ENCODE measurements around the gene MPRIP.
"Not testable (repeated sequence)": the region's sequence is repeated elsewhere in the genome, so short reads cannot be mapped to it uniquely, and the experiment has no call there.

Gene MPRIP, protein sequence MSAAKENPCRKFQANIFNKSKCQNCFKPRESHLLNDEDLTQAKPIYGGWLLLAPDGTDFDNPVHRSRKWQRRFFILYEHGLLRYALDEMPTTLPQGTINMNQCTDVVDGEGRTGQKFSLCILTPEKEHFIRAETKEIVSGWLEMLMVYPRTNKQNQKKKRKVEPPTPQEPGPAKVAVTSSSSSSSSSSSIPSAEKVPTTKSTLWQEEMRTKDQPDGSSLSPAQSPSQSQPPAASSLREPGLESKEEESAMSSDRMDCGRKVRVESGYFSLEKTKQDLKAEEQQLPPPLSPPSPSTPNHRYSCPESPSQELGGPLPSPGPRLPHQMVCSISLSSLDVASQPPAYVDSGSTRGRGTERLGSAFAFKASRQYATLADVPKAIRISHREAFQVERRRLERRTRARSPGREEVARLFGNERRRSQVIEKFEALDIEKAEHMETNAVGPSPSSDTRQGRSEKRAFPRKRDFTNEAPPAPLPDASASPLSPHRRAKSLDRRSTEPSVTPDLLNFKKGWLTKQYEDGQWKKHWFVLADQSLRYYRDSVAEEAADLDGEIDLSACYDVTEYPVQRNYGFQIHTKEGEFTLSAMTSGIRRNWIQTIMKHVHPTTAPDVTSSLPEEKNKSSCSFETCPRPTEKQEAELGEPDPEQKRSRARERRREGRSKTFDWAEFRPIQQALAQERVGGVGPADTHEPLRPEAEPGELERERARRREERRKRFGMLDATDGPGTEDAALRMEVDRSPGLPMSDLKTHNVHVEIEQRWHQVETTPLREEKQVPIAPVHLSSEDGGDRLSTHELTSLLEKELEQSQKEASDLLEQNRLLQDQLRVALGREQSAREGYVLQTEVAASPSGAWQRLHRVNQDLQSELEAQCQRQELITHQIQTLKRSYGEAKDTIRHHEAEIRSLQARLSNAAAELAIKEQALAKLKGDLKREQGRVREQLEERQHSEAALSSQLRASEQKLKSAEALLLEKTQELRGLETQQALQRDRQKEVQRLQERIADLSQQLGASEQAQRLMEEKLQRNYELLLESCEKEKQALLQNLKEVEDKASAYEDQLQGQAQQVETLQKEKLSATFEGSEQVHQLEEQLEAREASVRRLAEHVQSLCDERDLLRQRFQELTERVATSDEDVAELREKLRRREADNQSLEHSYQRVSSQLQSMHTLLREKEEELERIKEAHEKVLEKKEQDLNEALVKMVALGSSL (N-terminal part only)

DNA sequence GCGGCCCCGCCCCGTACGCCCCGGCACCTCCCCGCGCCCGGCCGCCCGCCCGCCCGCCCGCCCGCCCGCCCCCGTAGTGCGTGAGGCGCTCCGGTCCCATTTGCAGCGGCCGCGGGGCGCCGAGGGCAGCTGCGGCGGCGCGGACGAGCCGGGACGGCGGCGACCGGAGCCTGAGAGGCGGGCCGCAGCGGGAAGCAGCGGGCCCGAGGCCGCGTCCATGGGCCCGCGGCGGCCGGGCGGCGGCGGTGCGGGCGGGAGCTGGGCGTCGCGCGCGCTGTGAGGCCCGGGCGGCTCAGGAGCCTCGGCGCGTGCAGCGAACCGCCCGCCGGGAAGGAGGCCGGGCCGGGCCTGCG, at the start of gene MPRIP:
Gene MPRIP, plus strand, starts transcription at position 74 of the 353 bp plus-strand sequence. CDS start 392 bp downstream, outside the sequence.
- no peak for DNase-seq

DNA sequence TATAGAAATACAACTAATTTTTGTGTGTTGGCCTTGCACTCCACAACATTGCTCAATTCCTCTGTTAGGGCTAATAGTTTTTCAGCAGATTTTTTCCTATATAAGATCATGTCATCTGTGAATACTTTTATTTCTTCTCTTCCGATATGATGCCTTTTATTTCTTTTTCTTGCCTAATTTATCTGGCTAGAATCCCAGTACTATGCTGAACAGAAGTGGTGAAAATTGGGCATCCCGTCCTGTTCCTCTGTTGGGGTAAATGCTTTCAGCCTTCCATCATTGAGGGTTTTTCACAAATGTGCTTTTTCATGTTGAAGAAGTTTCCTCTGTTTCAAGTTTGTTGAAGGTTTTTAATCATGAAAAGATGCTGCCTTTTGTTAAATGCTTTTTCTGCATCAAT, 47.6 kb upstream of the MPRIP start:
- DNase-seq, result no peak

DNA sequence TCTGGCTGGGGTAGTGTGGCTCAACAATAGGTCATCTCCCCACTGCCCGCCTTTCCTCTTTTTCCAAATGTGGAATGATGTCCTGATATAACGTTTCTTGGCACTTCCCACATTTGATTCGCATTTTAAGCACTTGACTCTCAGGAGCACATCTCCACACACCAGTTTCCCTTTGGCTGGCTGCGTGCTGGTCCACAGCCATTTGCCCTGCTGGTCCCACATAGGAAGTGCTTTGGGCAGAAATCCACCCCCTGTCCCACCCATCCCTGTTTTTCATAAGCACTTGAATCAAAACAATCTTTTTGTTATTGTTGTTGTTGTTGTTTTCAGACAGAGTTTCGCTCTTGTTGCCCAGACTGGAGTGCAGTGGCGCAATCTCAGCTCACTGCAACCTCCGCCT, 46.3 kb upstream of the MPRIP start:
- DNase-seq, result no peak

DNA sequence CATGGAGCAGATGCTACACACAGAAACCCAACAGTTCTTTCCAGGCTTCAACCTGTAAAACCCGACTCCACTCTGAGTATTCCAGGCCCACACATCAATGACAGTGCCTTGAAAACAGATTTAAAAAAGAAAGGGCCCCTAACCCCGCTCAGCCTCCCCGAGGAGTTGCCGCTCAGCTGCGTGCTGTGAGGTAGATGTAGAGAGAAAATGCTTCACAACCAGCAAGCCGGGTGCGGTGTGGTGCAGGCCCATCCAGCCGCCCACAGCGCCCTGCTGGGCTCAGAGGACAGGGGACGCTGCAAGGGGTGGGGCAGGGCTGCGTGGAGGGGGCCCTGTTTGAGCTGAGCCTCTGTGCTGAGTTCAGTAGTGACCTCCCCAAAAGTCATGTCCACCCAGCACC, 45.5 kb upstream of the MPRIP start:
- DNase-seq, result not testable (repeated sequence)

DNA sequence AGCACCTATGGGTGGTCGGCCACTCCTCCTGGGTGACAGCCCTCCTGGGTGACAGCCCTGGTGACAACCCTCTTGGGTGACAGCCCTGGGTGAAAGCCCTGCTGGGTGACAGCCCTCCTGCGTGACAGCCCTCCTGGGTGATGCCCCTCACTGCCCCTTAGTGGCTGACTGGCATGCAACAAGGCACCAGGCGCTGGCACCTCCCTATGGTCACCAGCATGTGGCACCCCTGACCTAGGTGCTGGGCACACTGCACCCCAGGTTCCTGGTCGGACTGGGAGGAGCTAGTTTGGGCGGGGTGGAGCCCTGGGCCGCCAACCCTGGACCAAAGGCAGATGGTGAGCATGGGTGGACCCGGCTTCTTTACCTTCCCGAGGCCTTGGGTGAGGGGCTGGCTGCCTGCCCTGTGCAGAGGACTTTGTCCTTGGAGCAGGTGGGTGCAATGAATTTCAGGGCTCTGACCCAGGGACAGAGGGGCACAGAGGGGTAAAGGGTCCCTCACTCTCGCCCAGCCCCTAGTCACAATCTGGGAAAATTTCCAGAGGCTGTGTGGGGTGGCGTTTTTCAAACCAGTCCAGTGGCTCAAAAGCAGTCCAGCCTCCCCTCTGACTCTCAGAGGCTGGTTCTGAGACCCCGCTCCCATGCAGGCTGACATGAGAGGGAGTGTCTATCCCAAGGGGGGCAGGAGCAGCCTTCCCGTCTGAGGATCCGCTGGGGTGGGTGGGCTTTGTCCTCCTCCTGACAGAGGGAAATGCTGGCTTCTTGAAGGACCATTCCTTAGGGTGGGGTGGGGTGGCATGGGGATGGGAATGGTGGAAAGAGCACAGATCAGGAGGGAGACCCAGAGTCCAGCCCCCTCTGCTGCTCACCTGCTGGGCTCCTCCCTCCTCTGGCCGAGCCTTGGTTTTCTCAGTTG, 44.5 kb upstream of the MPRIP start:
- DNase-seq, result no peak

DNA sequence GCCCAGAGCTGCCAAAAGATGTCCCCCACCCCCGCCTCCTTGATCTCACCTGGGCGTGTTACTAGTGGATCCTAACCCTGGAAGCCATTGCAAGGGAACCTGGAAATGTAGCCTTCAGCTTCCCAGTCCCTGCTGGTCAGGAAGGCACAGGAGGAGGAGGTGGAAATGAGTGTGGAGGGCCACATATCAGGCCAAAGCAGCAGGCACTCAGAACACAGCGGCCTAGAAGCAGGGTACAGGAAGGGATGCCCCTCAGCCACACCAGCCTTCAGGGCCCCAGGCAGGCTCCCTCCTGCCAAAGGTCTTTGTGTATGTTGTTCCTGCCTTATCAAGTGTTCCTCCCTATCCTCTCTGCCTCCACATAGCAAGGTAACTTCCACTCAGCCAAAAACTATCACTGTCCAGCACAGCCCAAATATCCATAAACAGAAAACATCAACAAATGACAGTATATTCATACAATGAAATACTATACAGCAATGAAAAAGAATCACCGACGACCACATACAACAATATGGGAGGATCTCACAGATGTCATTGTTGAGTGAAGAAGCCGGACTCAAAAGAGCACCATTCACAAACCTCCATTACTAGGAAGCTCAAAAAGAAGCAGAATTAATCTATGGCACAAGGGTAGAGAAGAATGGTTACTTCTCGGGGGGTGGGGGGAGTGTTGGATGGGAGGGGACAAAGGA, 42.2 kb upstream of the MPRIP start:
- DNase-seq, result no peak

DNA sequence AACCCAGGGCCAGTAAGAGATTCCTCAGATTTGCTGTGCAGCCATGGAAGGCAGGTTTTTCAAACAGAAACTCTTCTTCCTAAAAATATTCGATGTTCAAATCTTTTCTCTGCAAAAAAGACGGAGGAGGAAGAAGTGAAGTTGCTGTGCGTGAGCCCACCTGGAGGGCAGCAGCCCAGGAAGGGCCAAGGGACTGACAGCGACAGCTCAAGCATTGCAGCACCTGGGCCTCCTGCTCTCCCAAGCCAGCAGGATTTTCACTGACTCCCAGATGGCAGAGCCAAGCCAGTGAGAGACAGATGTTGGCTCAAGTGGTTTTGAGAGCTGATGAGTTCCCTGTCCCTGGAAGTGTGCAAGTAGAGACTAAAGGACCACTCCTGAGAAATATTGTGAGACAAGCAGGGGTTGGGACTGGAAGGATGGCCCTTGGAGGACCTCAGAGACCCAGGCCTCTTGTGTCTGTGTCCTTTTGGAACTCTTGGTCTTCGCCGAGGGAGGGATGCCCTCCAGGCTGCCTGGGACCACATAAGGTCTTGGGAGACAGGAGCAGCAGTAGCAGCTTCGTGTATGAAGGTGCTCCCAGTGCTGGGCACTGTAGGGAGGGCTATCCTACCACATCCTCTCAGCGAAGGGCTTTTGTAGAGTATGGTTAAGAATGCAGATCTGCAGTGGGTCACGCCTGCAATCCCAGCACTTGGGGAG, 41.0 kb upstream of the MPRIP start:
- no peak for DNase-seq

DNA sequence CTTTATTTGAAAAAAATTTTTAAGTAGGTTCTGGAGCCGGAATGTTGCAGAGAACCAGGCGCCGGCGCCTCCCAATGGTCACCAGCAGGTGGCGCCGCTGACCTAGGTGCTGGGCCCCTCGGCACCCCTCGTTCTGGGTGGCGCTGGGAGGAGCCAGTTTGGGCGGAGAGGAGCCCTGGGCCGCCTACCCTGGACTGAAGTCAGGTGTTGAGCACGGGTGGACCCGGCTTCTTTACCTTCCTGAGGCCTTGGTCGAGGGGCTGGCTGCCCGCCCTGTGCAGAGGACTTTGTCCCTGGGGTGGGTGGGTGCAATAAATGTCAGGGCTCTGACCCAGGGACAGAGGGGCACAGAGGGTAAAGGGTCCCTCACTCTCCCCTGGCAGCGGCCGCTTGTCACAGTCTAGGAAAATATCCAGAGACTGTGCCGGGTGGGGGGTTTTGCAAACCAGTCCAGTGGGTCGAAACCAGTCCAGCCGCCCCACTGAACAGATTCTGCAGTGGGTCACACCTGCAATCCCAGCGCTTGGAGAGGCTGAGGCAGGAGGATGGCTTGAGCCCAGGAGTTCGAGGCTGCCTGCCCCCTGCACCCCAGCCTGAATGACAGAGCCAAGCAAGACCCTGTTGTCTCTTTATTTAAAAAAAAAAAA, 40.3 kb upstream of the MPRIP start:
- peak; percentile 62 for DNase-seq

DNA sequence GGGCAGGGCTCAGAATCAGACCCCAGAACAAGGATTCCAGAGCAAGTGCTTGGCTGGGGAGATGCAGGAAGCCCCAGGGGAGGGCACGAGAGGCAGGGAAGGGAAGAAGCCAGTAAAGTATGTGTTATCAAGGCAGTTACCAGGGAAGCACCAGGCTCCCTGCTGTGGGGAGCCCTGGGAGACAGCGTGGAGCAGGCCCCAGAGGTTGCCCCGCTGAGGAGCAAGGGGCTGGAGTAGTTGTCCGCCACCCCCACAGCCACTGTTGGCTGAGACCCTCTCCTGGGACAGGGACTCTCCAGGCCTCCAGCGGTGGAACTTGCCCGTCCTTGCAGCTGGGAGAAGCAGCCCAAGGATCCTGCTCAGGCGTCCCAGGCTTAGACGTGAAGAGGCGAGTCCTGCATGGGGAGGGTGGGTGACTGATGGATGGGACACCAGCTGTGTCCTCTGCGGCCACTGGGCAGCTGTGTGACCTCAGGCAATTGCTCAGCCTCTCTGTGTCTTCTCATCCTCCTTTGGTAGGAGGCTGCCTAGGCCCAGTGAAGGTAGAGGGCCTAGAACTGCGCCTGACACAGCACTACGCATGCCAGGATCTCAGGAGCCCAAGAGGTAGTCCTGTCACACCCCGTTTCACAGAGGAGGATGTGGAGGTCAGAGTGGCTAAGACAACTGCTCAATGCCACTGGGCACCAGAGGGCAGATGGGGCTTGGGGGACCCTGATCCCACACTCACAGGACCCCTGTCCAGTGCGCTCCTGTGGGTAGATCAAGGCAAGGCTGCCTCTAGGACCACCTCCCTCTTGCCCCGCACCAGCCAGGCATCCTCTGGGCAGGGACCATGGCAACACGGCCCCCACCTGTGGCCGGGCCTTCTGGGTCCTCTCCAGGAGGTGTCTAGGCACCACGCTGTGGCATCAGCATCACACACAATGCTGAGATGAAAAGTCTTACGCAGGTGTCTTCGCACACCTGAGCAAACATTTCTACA, 39.2 kb upstream of the MPRIP start:
- DNase-seq, result not testable (repeated sequence)

DNA sequence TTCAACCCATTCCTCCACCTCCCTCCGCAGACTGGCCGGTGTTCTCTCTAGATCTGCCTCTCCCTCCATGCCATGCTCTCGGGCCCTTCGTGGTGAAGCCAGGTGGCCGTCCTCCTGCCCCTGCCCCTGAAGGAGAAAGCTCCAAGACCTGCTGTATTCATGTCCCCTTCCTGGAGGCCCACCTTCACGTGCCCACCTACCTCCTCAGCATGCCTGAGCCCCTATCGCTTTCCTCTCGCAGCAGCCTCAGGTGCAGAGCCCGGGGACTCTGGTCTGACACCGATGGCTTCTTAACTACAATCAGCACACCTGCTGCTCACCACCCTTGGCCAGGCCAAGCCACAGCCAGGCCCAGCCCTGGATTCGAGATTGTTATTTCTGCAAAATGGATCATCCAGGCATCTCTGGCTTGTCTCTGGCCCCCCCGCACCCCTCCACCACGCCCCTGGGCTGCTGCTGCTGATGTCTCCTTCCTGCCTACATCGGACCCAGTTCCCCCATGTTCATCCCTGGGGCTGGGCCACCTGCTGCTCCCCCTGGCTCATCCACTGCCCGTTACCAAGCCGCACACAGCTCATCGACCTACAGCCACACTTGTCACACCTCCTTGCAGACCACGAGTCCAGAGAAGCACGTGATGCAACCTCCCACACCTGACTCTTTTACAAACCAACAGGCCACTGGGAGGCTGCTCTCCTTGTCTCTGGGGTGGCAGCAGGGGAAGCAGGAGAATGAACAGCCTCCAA, 37.8 kb upstream of the MPRIP start:
- no peak for DNase-seq

DNA sequence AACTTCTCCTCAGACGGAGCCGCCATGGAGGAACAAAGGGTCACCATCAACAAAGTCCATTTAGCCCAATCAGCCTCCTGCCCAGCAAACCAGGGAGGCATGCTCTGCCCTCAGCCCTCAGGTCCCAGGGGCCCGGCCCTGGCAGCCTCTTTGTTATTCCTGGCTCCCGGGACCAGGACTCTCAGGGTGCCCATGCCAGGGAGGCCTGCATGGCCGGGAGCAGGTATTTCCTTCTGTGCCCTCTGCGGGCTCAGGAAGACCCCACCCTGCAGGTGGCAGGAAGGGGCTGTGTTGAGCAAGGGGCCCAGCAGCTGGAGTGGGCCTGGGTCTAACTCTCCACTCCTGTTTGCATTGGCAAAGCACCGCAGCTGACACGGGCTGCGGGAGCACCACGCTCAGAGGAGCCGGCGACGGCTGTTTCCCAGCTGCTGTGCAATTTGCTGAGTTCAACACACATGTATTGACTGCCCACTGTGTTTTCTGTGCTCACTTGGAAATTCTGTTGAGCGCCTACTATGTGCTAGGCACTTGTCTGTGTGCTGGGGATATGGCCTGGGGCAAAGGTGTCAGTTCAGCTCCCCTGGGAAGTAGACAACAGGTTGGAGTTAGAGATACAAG, 37.2 kb upstream of the MPRIP start:
- not testable (repeated sequence) for DNase-seq

DNA sequence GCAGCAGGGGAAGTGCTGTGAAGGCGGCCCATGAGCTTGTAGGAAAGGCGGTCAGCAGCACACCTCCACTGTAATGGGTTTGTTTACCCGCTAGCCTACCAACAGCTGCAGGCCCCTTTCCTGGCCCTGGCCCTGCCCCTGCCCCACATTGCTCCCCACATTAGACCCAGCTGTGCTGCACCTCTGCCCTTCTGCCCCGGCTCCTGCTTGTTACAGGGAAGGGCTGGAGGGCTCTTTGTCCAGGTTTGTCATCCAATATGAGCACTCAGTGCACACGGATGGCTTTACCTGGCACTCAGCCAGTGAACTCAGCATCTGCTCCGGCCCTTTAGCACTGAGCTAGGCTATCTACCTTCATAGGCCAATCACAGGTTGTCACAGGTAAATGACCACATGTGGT, 34.4 kb upstream of the MPRIP start:
- DNase-seq, result not testable (repeated sequence)

DNA sequence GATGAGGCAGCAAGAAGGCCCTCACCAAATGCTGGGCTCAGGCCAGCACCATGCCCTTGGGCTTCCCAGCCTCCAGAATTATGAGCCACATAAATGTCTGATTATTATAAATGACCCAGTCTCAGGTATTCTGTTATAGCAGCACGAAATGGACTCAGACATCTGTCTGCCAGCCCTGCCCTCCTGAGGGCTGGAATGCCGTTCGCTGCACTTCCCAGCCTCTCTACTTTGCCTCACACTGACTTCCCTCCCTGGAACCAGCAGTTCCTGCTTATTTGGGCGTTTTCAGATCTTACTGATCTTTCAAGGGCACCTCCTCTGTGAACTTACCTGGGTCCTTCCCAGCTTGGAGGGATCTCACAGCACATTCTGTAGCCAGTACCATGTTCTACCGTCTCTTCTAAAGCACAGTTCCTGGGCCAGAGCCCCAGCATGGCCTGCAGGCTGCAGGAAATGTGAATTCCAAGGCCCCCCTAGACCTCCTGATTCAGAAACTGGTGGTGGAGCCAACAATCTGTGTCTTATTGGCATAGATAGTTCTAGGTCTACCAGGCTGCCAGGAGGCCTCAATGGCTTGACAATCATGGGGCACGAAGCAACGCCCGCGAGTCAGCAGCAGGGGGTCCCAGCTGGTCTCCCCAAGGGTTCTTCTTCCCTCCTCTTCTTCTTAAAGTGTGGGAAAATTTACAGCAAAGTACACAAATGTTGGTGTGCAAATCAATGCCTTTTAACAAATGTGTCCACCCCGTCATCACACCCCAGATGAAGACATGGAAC, 33.4 kb upstream of the MPRIP start:
- DNase-seq, result not testable (repeated sequence)

DNA sequence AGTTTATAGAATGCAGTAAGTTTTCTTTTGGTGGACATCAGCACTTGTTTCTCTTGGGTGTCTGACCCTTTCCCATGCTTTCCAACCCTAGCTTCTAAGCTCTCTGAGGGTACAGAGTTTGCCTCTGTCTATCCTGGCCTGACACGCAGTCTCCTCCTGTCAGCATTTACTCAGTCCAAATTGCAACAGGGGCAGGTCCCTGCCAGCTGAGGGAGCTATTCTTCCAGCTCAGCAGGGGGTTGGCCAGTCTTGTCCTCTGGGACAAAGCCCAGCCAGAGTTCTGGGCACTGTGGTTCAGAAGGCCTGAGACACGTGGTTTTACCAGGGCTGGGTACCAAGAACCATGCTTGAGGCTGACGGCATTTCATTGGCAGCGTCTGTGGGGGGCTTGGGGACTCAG, 32.3 kb upstream of the MPRIP start:
- DNase-seq, result not testable (repeated sequence)

DNA sequence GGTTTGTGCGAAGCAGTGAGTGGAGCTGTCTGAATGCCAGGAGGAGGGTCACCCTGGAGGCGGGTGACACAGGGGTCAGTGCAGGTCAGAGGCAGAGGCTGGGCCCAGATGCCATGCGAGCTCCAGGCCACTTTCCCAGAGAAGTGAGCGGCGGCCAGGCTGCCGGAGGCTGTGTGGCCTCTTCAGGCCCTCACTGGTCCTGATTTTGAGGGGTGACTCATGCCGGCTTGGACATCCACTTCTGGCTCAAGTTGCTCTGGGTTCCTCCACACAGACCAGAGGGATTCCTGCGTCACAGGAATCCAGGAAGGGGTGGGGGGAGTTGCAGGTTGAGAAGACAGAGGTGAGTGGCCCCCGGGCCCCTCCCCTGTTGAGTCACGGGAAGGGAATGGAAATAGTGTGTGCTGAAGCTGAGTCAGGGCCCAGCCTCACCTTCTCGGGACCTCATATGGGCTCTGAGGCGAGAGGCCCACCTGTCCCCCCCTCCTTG, 31.7 kb upstream of the MPRIP start:
- not testable (repeated sequence) for DNase-seq

DNA sequence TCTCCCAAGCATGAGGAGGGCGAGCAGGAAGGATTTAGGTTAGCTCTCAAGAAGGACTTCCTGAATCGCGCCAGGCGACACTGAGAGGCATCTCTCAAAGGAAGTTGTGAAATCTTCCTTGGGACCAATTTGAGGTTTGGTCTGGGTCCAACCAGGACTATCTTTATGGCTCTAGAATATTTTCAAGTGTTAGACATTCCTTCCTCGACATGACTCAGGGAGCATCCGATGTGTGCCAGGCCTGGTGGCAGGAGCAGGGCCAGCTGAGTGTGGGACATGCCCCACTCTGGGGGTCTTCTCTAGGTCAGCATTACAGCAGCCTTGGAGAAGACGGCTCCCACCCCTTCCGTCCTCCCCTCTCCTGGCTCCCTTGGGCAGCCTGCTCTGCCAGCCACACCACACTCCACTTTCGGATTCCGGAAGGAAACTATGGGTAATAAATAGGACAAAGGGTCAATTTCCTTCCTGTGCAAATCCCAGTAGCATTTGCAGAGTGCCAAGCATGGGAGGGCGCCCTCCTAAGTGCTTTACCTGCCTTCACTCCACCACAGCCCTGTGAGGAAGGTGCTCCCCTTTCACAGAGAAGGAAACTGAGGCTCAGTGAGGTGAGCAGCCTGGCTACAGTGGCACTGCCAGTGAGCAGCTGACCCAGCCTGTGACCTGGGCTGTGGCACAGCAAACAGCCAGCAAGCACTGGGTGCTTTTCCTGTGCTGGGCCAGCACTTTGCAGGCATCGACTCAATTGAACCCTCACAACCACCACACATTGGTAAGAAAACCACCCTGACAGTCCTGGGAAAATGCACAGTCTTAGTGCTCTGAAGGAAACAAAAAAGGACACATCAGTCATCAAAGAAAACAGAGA, 31.0 kb upstream of the MPRIP start:
- not testable (repeated sequence) for DNase-seq

Measured in midbrain (tissue), 1 donor.